HG03575 (cell line): ENCODE measurements around the gene DRD4.
"Not testable (repeated sequence)": the region's sequence is repeated elsewhere in the genome, so short reads cannot be mapped to it uniquely, and the experiment has no call there.

Source experiments
- ATAC-seq: cut with Tn5 transposase; IDR thresholded peaks from one replicate; pipeline ENCODE4 v1.9.1; 2021; ENCODE audit not compliant: unreplicated experiment, insufficient number of reproducible peaks, low FRiP score; ENCODE audit errors: extremely low read depth

Gene DRD4

GRCh38 chr11:638631-639331 is 1.7 kb downstream of the DRD4 start:
- no peak for ATAC-seq

GRCh38 chr11:639332-639955 is 2.4 kb downstream of the DRD4 start:
- ATAC-seq, result no peak

DNA sequence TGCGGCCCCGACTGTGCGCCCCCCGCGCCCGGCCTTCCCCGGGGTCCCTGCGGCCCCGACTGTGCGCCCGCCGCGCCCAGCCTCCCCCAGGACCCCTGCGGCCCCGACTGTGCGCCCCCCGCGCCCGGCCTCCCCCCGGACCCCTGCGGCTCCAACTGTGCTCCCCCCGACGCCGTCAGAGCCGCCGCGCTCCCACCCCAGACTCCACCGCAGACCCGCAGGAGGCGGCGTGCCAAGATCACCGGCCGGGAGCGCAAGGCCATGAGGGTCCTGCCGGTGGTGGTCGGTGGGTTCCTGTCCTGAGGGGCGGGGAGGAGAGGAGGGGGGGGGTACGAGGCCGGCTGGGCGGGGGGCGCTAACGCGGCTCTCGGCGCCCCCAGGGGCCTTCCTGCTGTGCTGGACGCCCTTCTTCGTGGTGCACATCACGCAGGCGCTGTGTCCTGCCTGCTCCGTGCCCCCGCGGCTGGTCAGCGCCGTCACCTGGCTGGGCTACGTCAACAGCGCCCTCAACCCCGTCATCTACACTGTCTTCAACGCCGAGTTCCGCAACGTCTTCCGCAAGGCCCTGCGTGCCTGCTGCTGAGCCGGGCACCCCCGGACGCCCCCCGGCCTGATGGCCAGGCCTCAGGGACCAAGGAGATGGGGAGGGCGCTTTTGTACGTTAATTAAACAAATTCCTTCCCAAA is 3.1 kb downstream of the DRD4 start:
- ATAC-seq, result no peak

DNA sequence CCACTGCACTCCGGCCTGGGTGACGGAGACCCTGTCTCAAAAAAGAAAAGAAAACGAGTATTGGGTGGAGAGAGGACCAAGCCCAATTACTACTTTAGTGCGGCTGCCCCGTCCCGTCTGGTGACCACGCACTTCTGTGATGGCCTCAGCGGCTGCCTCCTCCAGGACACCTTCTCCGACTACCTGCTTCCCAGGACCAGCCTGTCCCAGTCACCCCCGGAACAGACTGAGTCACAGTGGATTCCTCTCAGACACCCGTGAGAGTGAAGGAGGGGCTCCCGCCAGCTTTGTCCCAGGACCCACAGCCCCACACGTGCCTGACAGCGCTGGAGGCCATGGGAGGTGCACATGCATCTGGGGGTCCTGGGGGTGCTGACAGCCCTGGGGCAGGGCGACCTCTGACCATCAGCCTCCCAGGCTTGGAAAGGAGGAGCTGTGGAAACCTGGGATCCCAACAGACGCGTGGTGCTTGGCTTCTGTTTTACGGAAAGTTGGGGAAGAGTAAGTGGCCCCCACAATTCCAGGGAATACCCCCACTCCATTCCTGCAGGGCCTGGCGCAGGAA is 4.8 kb downstream of the DRD4 start:
- no peak for ATAC-seq

- ATAC-seq, result no peak
These were observed 6.3 kb downstream of the DRD4 start for GRCh38 chr11:643366-643765.

DNA sequence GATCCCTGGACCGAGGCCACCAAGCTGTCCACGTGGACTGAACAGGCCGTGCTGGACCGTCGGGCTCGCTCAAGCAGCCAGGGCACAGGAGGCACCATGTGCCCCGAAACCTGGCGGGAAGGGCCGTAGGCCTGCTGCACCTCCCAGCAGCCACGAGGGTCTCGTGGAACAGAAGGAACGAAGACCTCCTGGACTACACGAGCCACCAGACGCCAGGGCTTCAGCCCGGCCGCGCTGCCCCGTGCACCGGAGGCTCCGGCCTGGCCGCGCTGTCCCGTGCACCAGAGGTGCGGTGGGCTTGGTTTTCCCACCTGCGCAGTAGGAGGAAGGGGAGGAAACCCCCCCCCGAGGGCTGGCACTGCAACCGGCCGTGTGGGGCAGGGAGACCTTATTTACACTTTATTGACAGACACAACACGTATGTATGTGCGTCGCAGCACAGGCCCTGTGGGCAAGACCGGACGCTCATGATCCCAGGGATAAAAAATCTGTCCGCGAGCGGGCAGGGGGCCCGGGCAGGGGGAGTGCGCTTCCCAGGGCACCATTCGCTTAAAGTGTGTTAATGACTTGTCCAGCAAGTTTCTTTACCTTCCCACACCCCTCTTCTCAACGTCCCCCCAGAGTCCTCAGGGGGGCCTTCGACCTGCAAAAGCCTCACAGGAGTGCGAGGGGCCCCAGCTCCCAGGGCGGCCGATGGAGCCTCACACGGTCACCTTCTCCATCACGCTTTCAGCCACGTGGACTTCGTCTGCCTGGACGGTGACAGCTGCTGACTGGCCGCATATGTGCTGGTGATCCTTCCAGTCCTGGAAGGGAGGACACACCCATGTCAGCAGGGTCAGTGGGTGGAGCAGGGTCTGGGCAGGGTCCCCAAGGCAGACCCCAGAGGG is 7.0 kb downstream of the DRD4 start:
- no peak for ATAC-seq

DNA sequence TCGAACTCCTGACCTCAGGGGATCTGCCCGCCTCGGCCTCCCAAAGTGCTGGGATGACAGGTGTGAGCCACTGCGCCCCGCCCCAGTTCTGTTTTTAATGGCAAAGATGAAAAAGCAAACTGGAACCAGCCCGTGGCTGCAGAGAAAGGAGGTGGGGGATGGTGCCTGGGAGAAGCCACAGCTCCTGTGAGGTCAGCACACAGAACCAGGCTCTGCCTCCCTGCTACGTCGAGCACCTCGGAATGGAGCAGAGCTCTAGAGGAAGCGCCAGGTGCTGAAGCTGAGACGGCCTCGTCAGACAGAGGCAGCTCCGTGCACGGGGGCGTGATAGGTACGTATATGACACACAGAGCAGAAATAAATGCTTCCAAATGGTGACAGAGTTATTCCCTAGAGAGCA is 8.5 kb downstream of the DRD4 start:
- no peak for ATAC-seq

- no peak for ATAC-seq
These were observed 9.1 kb downstream of the DRD4 start for GRCh38 chr11:646214-646613.

DNA sequence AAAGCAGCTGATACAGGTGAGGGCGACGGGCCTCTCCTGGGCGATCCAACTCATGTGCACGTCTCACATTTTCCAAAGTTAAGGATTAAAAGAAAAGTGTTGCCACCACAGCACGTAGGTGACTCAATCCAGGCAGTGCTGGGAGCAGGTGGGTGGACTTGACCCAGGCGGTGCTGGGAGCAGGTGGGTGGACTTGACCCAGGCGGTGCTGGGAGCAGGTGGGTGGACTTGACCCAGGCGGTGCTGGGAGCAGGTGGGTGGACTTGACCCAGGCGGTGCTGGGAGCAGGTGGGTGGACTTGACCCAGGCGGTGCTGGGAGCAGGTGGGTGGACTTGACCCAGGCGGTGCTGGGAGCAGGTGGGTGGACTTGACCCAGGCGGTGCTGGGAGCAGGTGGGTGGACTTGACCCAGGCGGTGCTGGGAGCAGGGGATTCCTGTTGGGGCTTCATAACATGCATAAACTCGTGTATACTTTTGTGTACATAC is 10.6 kb downstream of the DRD4 start:
- ATAC-seq, result not testable (repeated sequence)

DNA sequence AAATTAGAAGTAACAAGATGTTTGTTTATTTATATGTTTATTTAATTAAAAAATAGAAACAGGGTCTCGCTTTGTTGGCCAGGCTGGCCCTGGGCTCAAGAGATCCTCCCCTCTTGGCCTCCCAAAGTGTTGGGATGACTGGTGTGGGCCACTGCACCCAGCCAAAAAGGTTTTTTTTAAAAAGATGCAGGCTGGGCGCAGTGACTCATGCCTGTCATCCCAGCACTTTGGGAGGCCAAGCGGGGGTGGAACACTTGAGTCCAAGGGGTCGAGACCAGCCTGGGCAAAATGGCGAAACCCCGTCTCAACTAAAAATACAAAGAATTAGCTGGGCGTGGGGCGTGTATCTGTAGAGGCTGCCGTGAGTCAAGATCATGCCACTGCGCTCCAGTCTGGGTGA is 13.4 kb downstream of the DRD4 start:
- ATAC-seq, result no peak

DNA sequence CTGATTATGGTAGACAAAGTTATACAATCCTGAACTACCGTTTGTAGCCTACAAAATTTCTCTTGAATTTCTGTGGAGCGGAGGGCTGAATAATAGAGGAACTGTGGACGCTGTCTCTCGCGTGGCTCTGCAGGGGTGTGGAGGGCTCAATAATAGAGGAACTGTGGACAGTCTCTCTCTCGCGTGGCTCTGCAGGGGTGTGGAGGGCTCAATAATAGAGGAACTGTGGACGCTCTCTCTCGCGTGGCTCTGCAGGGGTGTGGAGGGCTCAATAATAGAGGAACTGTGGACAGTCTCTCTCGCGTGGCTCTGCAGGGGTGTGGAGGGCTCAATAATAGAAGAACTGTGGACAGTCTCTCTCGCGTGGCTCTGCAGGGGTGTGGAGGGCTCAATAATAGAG is 16.1 kb downstream of the DRD4 start:
- ATAC-seq, result not testable (repeated sequence)

DNA sequence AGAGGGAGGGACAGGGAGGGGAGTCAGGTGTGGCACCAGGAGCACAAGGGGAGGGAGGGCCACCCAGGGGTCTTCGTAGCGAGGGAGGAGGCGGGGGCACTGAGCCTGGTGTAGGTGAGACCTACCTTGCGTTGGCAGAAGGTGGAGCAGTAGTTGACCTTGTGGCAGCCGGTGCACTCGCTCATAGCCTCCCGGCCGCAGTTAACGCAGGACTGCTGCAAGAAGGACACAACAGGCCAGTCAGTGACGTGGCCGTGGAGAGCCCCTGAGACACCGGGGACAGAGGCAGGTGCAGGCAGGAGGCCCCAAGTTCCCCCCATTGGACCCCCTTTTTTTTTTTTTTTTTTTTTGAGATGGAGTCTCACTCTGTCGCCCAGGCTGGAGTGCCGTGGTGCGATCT is 16.8 kb downstream of the DRD4 start:
- ATAC-seq, result no peak

- not testable (repeated sequence) for ATAC-seq
These were observed 17.4 kb downstream of the DRD4 start for GRCh38 chr11:654444-654843.

- ATAC-seq, result no peak
These were observed 18.1 kb downstream of the DRD4 start for GRCh38 chr11:655036-655726.

DNA sequence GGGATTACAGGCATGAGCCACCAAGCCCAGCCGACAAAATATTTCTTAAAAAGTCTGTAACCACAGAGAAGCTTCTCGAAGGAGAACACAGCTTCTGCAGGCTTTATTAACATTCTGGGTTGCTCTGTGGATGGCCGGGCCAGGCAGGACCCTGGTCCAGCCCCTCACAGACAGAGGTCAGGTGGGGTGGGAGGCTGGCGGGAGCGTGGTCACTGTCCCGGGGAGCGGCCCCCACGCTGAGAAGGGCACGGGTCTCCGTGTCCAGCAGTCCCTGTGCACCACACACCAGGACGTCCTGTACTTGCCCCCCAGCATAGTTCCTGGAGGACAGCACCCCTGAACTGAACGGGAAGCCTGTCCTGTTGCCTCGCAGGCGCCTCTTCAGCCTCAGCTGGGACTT is 19.4 kb downstream of the DRD4 start:
- ATAC-seq, result no peak

DNA sequence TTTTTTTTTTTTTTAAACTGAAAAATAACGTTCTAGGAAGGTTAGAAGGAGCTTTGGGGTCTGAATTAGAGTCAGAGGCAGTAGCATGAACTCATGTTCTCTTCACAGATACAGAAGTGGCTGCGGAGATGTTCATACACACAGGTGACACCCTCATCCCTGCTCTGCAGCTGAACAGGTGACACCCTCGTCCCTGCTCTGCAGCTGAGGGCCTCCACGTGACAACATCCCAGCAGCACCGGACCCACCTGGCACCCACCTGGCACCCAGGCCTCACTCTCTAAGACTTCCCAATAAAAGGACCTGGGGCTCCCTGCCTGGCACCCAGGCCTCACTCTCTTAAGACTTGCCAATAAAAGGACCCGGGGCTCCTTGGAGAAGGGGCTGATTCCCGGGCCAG is 19.8 kb downstream of the DRD4 start:
- no peak for ATAC-seq

- no peak for ATAC-seq
These were observed 20.6 kb downstream of the DRD4 start for GRCh38 chr11:657691-658126.

DNA sequence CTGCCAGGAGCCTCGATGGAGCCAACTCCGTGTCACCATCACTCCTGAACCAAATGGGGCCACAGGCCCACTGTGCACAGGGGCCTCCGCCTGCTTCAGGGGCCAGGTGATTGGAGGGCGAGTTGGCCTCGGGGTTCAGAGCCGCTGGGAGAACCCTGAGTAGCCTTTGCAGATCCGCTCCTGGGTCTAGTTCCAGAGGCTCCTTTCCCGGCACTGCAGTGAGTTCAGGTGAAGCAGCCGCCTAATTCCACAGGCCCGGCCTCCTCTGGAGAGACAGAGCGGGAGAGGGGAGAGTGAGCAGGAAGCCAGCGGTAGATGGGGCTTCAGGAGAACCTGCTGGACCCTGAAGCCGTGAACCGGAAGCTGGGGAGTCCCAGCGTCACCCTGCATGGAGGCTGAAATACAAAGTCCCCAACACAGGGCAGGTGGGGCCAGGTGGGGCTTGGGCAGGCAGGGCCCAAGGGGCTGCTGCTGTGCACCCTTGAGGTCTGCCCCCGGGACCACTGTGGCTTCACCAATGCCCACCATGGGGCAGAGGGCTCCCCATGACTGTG is 22.5 kb downstream of the DRD4 start:
- ATAC-seq, result no peak
